Right forelimb (tissue), 1 donor: ENCODE data around the gene OR51V1.
"Not testable (repeated sequence)": the region's sequence is repeated elsewhere in the genome, so short reads cannot be mapped to it uniquely, and the experiment has no call there.

Source experiments
- DNase-seq: peaks from one replicate; pipeline ENCODE4 v3.0.0-alpha.2; 2018

The OR51V1 gene

DNA sequence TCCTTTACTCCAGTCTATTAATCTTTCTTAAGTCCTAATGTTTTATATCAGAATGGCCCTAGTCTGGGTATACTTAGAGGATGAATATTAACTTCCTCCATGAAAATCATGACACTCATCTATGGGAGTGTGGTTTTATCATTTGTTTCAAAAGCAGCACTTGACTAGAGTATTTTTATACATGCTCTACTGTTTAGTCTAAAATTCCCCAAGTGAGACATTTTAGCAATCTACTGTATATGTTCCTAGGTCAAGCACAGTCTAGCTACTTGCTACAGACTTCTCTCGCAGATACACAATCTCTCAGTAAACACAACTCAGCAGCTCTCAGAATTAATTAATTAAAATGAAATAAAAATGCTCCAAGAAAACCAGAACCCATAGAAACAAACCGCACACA is 29.3 kb upstream of the OR51V1 start:
- DNase-seq: no peak

GRCh38 chr11:5229356-5229755 is 28.9 kb upstream of the OR51V1 start:
- DNase-seq: no peak

- DNase-seq: no peak
Measured at GRCh38 chr11:5228124-5228523, 27.6 kb upstream of the OR51V1 start.

DNA sequence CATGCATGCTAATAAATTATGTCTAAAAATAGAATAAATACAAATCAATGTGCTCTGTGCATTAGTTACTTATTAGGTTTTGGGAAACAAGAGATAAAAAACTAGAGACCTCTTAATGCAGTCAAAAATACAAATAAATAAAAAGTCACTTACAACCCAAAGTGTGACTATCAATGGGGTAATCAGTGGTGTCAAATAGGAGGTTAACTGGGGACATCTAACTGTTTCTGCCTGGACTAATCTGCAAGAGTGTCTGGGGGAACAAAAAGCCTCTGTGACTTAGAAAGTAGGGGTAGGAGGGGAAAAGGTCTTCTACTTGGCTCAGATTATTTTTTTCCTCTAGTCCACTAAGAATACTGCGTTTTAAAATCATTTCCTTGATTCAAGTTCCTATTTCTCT is 27.2 kb upstream of the OR51V1 start:
- DNase-seq: no peak

GRCh38 chr11:5226732-5227310 is 26.3 kb upstream of the OR51V1 start, which contains the start of gene HBB:
Gene HBB (minus strand): TSS chr11:5227071. CDS start chr11:5227021, 50 bp downstream.
- no peak for DNase-seq

GRCh38 chr11:5225480-5225871 is 25.0 kb upstream of the OR51V1 start:
- no peak for DNase-seq

GRCh38 chr11:5224538-5225479 is 24.3 kb upstream of the OR51V1 start:
- DNase-seq: no peak

- DNase-seq: no peak
Measured at GRCh38 chr11:5223686-5224085, 23.2 kb upstream of the OR51V1 start.

DNA sequence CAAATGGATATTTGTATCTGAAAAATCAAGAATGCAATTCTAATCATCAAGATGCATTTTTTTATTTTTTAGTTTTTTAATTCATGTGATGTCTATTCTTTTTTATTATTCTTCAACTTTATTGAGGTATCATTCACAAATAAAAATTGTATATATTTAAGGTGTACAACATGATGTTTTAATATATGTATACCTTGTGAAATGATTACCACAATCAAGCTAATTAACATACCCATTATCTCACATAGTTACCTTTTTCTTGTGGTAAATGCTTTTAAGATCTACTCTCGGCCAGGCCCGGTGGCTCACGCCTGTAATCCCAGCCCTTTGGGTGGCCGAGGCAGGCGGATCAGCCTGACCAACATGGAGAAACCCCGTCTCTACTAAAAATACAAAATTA is 22.7 kb upstream of the OR51V1 start:
- no peak for DNase-seq

DNA sequence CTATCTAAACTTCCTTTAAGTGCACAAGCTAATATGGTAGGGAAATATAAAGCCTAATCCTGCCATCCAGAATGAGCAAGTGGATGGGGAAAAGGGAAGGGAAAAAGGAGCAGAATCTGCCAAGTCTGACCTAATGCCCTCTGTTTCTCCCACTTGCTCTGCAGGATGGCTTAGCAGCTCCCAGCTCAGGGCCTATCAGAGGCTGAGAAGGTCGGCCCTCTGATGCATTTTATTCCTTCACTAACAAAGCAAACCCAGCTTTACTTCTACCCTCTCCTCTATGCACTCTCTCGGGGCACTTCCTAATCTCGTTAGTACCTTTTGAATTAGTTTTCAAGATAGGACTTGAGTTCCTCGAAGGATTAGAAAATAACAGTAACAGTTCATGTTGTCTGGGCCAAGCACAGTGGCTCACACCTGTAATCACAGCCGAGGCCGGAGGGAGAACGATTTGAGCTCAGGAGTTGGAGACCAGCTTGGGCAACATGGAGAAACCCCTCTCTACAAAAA is 9.9 kb upstream of the OR51V1 start:
- DNase-seq: no peak

GRCh38 chr11:5204787-5205186 is 4.3 kb upstream of the OR51V1 start:
- no peak for DNase-seq

DNA sequence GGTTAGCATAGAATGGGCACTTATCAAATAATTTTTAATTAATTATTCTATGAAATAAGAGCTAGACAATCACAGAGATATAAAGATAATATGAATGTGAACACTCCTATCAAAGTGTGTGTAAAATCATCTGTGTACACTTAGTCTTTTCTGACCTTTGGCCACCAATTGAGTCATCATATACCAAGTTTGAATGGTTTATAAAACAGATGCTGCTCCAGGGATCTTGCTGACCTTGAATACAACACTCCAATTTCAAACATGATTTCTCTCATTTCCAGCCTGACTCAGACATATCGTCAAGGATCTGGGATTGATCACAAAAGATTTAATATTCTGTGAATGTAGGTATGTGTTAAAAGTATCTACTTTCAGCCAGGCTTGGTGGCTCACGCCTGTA is 2.9 kb upstream of the OR51V1 start:
- no peak for DNase-seq

GRCh38 chr11:5198285-5198684 is 2.2 kb downstream of the OR51V1 start:
- no peak for DNase-seq

DNA sequence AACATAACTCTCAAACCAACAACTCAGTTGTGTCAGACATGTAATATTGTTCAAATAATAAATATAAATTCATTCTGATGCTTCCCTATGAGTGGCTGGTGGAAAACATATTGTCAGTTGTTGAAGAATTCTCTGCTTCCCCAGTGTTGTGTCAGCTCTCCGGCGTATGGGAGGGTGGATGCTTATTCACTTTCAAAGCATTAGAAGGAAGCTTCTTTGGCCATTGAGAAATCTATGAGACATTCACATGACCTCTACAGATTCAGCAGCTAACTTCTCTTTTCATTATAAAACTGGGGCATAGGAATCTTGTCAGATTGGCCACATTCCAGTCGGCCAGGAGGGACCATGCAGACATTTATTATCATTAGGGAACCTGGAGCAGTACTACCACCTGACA is 2.9 kb downstream of the OR51V1 start:
- no peak for DNase-seq

DNA sequence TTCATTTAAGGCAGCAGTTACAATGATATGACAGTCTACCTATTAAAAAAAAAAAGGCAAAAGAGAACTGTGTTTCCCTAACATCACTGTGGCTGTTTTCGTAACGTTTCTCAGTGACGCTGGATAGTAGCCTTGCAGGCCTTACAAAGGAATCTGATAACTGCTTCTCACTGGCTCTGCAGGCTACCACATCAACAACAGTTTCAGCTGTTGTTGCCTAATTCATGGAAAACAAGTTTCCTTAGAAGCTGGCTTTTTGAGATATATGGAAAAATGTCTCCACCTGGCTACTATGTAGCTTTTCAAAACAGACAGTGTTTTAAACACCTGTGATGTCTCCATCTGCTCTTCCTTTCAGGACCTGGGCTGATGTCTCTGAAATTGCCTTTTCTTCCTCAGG is 3.8 kb downstream of the OR51V1 start:
- no peak for DNase-seq

DNA sequence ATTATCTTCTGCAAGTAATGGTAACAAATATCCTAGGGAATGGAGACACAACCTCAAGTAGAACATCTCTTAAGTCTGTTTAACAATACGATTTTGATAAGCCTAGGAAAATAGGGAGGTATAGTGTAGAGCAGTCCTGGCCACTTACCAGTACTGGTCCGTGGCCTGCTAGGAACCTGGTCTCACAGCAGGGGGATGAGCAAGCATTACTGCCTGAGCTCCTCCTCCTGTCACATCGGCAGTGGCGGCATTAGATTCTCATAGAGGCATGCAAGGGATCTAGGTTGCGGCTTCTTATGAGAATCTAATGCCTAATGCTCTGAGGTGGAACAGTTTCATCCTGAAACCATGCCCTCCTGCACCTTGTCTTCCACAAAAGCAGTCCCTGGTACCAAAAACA is 4.4 kb downstream of the OR51V1 start:
- DNase-seq: no peak

- DNase-seq: no peak
Measured at GRCh38 chr11:5192738-5193137, 7.7 kb downstream of the OR51V1 start.

DNA sequence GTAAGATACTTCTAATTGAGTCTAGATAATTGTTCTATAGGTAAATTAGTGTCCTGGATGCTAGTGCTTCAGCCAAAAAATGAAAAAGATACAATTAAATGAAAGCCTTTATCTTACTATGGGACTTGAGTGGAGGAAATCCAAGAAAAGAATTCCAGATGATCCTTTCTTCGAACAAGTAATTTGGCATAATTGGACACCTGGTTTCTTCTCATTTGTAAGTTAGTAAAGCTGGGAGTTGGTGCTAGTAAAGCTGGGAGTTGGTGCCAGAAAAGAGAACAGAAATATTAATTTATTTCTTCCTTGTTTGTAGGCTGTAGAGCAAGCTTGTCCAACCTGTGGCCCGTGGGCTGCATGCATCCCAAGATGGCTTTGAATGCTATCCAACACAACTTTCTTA is 12.3 kb downstream of the OR51V1 start:
- DNase-seq: no peak

GRCh38 chr11:5178046-5178837 is 22.2 kb downstream of the OR51V1 start:
- DNase-seq: no peak

- no peak for DNase-seq
Measured at GRCh38 chr11:5174934-5175333, 25.5 kb downstream of the OR51V1 start.

GRCh38 chr11:5171856-5172255 is 28.6 kb downstream of the OR51V1 start:
- DNase-seq: no peak

GRCh38 chr11:5165898-5166297 is 34.6 kb downstream of the OR51V1 start:
- DNase-seq: not testable (repeated sequence)

GRCh38 chr11:5164807-5165206 is 35.7 kb downstream of the OR51V1 start:
- DNase-seq: not testable (repeated sequence)
